SU-DHL-6 (cell line): ENCODE measurements around the gene PHLDB2.

Source experiments
- EZH2phosphoT487 ChIP-seq: fragments of 200-600 bp; sonication (generic), shearing (Covaris generic); conservative IDR thresholded peaks from 2 replicates; pipeline ENCODE4 v1.6.1; 2018; ENCODE audit warnings: mild to moderate bottlenecking, antibody characterized with exemption, low read length, moderate library complexity, mixed read lengths
- TF ChIP-seq, protein P1 (sequence below): fragments of 200-600 bp; sonication (generic); IDR thresholded peaks from one replicate; pipeline ENCODE4 v1.5.1; 2017; ENCODE audit warnings: antibody characterized with exemption, mild to moderate bottlenecking, low read length, moderate library complexity; ENCODE audit not compliant: insufficient read depth, poor library complexity, severe bottlenecking

DNA sequence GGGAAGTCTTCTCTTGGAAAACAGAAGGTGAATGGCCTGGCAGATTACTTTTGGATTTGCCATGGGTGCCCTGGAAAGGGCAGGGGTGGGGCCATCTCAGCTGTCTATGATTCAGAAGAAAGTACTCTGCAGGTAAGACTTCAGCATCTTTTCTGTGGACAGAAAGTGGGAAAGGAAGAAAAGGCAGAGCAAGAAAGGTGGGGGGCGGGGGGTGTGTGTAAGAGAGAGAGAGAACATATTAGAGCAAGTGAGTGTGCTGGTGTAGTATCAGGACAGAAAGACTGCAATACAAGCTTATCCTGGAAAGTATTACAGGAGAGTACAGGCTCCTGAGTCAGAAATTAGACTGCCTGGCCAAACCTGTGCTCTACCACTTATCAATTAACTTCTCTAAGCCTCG is 145.1 kb downstream of the PHLDB2 start:
- TF ChIP-seq, protein P1, sequence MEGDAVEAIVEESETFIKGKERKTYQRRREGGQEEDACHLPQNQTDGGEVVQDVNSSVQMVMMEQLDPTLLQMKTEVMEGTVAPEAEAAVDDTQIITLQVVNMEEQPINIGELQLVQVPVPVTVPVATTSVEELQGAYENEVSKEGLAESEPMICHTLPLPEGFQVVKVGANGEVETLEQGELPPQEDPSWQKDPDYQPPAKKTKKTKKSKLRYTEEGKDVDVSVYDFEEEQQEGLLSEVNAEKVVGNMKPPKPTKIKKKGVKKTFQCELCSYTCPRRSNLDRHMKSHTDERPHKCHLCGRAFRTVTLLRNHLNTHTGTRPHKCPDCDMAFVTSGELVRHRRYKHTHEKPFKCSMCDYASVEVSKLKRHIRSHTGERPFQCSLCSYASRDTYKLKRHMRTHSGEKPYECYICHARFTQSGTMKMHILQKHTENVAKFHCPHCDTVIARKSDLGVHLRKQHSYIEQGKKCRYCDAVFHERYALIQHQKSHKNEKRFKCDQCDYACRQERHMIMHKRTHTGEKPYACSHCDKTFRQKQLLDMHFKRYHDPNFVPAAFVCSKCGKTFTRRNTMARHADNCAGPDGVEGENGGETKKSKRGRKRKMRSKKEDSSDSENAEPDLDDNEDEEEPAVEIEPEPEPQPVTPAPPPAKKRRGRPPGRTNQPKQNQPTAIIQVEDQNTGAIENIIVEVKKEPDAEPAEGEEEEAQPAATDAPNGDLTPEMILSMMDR: no peak
- no peak for TF ChIP-seq EZH2phosphoT487
